Measurements from ENCODE around the gene PITX1.

PITX1 gene

GRCh38 chr5:135067587-135067986 lies 33.6 kb upstream of the PITX1 start:
- TF ChIP-seq SUZ12 (IDR thresholded peaks at IDR 0.05; ENCODE audit: extremely low read depth, insufficient read depth, insufficient read length): no peak
- Histone ChIP-seq H3K9ac (ENCODE audit: insufficient read length, low read depth) (no peak overlapping the region), H3K36me3 (ENCODE audit: insufficient read depth, insufficient read length, low read length) (no peaks in the 10 kb centered on the region), H3K27me3 (ENCODE audit: insufficient read depth, insufficient read length) (peaks cover 12% of the 10 kb centered on the region), H3K4me3 (ENCODE audit: insufficient read length, low read depth) (no peak overlapping the region), H3K4me1 (ENCODE audit: insufficient read depth, insufficient read length) (peaks cover 4% of the 10 kb centered on the region), H3K9me3 (ENCODE audit: insufficient read depth, low read length) (no peaks in the 10 kb centered on the region)
- DNase-seq (ENCODE audit: low read depth, low spot score): no peak

DNA sequence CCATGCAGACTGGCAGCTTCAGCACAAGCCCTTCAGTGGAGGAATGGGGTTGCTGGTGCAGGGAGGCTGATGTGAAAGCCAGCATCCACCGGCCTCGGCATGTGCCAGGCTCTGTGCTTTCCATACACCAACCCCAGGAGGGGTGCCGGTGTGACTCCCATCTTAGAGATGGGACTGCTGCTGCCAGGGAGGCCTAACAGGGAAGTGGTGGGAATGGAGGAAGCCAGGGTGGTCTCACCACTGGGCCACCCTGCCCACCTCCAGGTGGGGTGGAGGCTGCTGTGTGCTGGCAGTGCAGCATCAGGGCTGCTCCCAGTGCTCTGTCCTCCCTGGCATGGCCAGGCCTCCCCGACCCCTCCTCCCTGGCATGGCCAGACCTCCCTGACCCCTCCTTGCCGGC lies 32.8 kb upstream of the PITX1 start:
- Histone ChIP-seq H3K27me3 (ENCODE audit: insufficient read depth, insufficient read length) (peaks cover 12% of the 10 kb centered on the region), H3K36me3 (ENCODE audit: insufficient read depth, insufficient read length, low read length) (no peaks in the 10 kb centered on the region), H3K4me1 (ENCODE audit: insufficient read depth, insufficient read length) (peaks cover 2% of the 10 kb centered on the region), H3K9me3 (ENCODE audit: insufficient read depth, low read length) (no peaks in the 10 kb centered on the region), H3K9ac (ENCODE audit: insufficient read length, low read depth) (no peak overlapping the region), H3K4me3 (ENCODE audit: insufficient read length, low read depth) (no peak overlapping the region)
- no peak for TF ChIP-seq YY1 (IDR thresholded peaks at IDR 0.05; ENCODE audit: insufficient read depth, insufficient read length)
- TF ChIP-seq ZNF274 (IDR thresholded peaks at IDR 0.05; ENCODE audit: low read depth, low read length): no peak
- TF ChIP-seq SUZ12 (IDR thresholded peaks at IDR 0.05; ENCODE audit: extremely low read depth, insufficient read depth, insufficient read length): no peak
- DNase-seq (ENCODE audit: low read depth, low spot score): no peak

- H3K9ac ChIP-seq (ENCODE audit: insufficient read length, low read depth): no peak overlapping the region
- peaks cover 12% of the 10 kb centered on the region for H3K27me3 ChIP-seq (ENCODE audit: insufficient read depth, insufficient read length)
Observed at GRCh38 chr5:135065306-135066265, 31.6 kb upstream of the PITX1 start.

DNA sequence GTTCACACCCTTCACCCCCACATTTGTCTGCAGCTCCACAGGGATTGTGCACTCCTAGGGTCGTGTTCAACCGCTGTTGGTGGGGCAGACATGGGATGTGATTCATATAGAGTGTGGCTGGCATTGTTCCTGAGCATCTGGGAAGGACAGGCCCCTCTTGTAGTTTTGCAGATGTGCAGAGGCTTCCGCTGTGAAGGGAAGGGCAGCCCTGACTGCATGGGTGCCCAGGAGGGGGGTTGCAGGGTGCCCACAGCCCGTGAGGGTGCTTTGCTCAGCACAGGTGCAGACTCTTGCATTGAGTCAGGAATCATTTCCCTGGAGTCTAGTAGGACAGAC lies 30.2 kb upstream of the PITX1 start:
- H3K4me1 ChIP-seq (ENCODE audit: insufficient read depth, insufficient read length): peaks cover 2% of the 10 kb centered on the region
- no peaks in the 10 kb centered on the region for H3K36me3 ChIP-seq (ENCODE audit: insufficient read depth, insufficient read length, low read length)

More at GRCh38 chr5:135065306-135066265, 31.6 kb upstream of the PITX1 start:
- H3K4me1 ChIP-seq (ENCODE audit: insufficient read depth, insufficient read length): peaks cover 2% of the 10 kb centered on the region
- H3K9me3 ChIP-seq (ENCODE audit: insufficient read depth, low read length): no peaks in the 10 kb centered on the region
- H3K4me3 ChIP-seq (ENCODE audit: insufficient read length, low read depth): no peak overlapping the region
- DNase-seq (ENCODE audit: low read depth, low spot score): no peak
- no peaks in the 10 kb centered on the region for H3K36me3 ChIP-seq (ENCODE audit: insufficient read depth, insufficient read length, low read length)
- TF ChIP-seq ZNF274 (IDR thresholded peaks at IDR 0.05; ENCODE audit: low read depth, low read length): no peak
- TF ChIP-seq SUZ12 (IDR thresholded peaks at IDR 0.05; ENCODE audit: extremely low read depth, insufficient read depth, insufficient read length): no peak
- TF ChIP-seq YY1 (IDR thresholded peaks at IDR 0.05; ENCODE audit: insufficient read depth, insufficient read length): no peak

DNA sequence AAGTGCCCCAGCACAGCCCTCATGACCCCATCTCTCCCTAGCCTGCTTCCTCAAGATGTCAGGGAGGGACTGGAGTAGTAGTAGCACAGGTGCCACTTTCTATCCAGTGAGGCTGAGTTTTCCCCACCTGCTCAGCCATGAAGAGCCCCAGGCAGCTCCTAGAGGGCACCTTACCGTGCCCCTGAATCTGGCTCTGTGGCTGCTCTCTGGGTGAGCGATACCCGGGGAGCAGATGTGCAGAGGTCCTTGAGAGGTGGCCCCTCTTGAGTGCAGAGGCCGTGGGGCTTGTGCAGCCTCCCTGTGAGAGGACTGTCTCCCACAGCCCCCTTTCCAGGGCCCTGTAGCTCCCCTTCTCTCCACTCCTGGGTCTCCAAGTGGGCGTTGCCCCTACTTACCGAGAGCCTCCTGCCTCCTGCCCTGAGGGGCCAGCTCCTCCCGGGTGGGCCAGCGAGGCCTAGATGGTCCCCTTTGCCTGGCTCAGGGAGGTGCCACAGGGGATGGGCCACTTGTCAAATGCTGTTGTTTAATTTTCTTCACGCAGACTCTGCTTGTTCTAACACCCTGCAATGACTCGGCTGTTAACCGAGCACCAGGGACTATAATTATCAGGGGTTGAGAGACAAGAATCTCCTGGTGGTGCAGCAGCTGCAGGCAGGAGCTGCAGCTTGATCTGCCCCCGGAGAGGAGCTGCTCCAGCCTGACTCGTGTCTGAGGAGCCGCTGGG lies 29.6 kb upstream of the PITX1 start:
- Histone ChIP-seq H3K9me3 (ENCODE audit: insufficient read depth, low read length) (no peaks in the 10 kb centered on the region), H3K4me3 (ENCODE audit: insufficient read length, low read depth) (no peak overlapping the region), H3K27me3 (ENCODE audit: insufficient read depth, insufficient read length) (peaks cover 3% of the 10 kb centered on the region), H3K36me3 (ENCODE audit: insufficient read depth, insufficient read length, low read length) (no peaks in the 10 kb centered on the region), H3K9ac (ENCODE audit: insufficient read length, low read depth) (no peak overlapping the region), H3K4me1 (ENCODE audit: insufficient read depth, insufficient read length) (peaks cover 2% of the 10 kb centered on the region)
- TF ChIP-seq ZNF274 (IDR thresholded peaks at IDR 0.05; ENCODE audit: low read depth, low read length): no peak
- no peak for TF ChIP-seq SUZ12 (IDR thresholded peaks at IDR 0.05; ENCODE audit: extremely low read depth, insufficient read depth, insufficient read length)
- no peak for TF ChIP-seq YY1 (IDR thresholded peaks at IDR 0.05; ENCODE audit: insufficient read depth, insufficient read length)
- DNase-seq (ENCODE audit: low read depth, low spot score): no peak

More for the DNA sequence above, 30.2 kb upstream of the PITX1 start:
- TF ChIP-seq YY1 (IDR thresholded peaks at IDR 0.05; ENCODE audit: insufficient read depth, insufficient read length): no peak
- no peak for TF ChIP-seq ZNF274 (IDR thresholded peaks at IDR 0.05; ENCODE audit: low read depth, low read length)
- no peak for TF ChIP-seq SUZ12 (IDR thresholded peaks at IDR 0.05; ENCODE audit: extremely low read depth, insufficient read depth, insufficient read length)
- Histone ChIP-seq H3K27me3 (ENCODE audit: insufficient read depth, insufficient read length) (peaks cover 3% of the 10 kb centered on the region), H3K9me3 (ENCODE audit: insufficient read depth, low read length) (no peaks in the 10 kb centered on the region), H3K4me3 (ENCODE audit: insufficient read length, low read depth) (no peak overlapping the region), H3K9ac (ENCODE audit: insufficient read length, low read depth) (no peak overlapping the region)
- no peak for DNase-seq (ENCODE audit: low read depth, low spot score)

- Histone ChIP-seq H3K4me3 (ENCODE audit: insufficient read length, low read depth) (no peak overlapping the region), H3K9ac (ENCODE audit: insufficient read length, low read depth) (no peak overlapping the region), H3K27me3 (ENCODE audit: insufficient read depth, insufficient read length) (peaks cover 3% of the 10 kb centered on the region), H3K9me3 (ENCODE audit: insufficient read depth, low read length) (no peaks in the 10 kb centered on the region), H3K4me1 (ENCODE audit: insufficient read depth, insufficient read length) (peaks cover 2% of the 10 kb centered on the region), H3K36me3 (ENCODE audit: insufficient read depth, insufficient read length, low read length) (no peaks in the 10 kb centered on the region)
- TF ChIP-seq ZNF274 (IDR thresholded peaks at IDR 0.05; ENCODE audit: low read depth, low read length) (no peak), YY1 (IDR thresholded peaks at IDR 0.05; ENCODE audit: insufficient read depth, insufficient read length) (no peak), SUZ12 (IDR thresholded peaks at IDR 0.05; ENCODE audit: extremely low read depth, insufficient read depth, insufficient read length) (no peak)
- DNase-seq (ENCODE audit: low read depth, low spot score): no peak
Observed at GRCh38 chr5:135063056-135063445, 29.0 kb upstream of the PITX1 start.
